K562 (cell line): ENCODE results near the gene HACL1. TPM values are rescaled to one million over a fixed set of nuclear protein-coding genes. Genes with fewer than 3 reads are reported as not detected.

Source experiments
- ATAC-seq: fragments of 200-7000 bp; cut with Tn5 transposase; 3 replicates; pipeline ENCODE4 v1.9.1; 2020; ENCODE audit warnings: moderate library complexity
- BruUV-seq: library from RNA; stranded (reverse); fragments of 400-500 nt; replicated peaks from 2 replicates; lab custom pipeline; 2021; lab: Mats Ljungman, UMichigan
- CTCF ChIA-PET: fragments of 300-600 bp; formaldehyde crosslinking; extraction: SDS; loops from one replicate; lab custom pipeline; 2021; ENCODE audit warnings: low intra/inter-chr PET ratio; lab: Yijun Ruan, JAX
- POLR2A ChIA-PET: fragments of 300-600, 350-650 bp; sonication (Branson Sonifier 250); formaldehyde crosslinking; extraction: SDS; loops from one replicate; lab custom pipeline; 2021; ENCODE audit warnings: antibody characterized with exemption, inconsistent platforms; lab: Yijun Ruan, JAX
- DNase-seq, 4 experiments: peaks; one replicate each; pipeline versions ENCODE4 v3.0.0 to v3.0.0-alpha.2; 2011 to 2018; ENCODE audit warnings: low spot score in 3 of 4, mixed read lengths in 3 of 4; ENCODE audit errors: extremely low read depth in 1 of 4
- FAIRE-seq: peaks from 2 replicates; lab custom pipeline; 2011; peaks lifted over from hg19 to GRCh38; lab: Jason Lieb, UNC
- H2AFZ ChIP-seq: 2 replicates; pipeline ENCODE4 v1.6.0; 2011; ENCODE audit warnings: low read depth, low read length, control low read depth, inconsistent platforms
- H3K27ac ChIP-seq: fragments of 200-600 bp; 3 replicates; pipeline ENCODE4 v1.8.0; 2011; ENCODE audit warnings: low read depth, mild to moderate bottlenecking, control low read depth, inconsistent platforms, low read length, moderate library complexity, mixed read lengths; ENCODE audit errors: extremely low read depth
- H3K27me3 ChIP-seq, 2 experiments: fragments of 300-600 bp in 1 of 2; 2 replicates in 1 of 2; 3 replicates in 1 of 2; pipeline versions ENCODE4 v1.6.0 to v1.8.0; 2011; ENCODE audit warnings: inconsistent platforms in 2 of 2, low read length in 2 of 2, mild to moderate bottlenecking in 1 of 2, mixed read lengths in 1 of 2, moderate library complexity in 1 of 2; ENCODE audit not compliant: control insufficient read depth in 2 of 2, insufficient read depth in 2 of 2
- H3K36me3 ChIP-seq: fragments of 300-600 bp; 3 replicates; pipeline ENCODE4 v1.8.0; 2011; ENCODE audit warnings: mild to moderate bottlenecking, low read length, inconsistent platforms; ENCODE audit not compliant: control insufficient read depth, insufficient read depth
- H3K4me1 ChIP-seq, 2 experiments: fragments of 200-600 bp in 1 of 2; replicated peaks in 1 of 2; 2 replicates in 1 of 2; 3 replicates in 1 of 2; pipeline versions ENCODE4 v1.5.1 to v1.8.0; 2011; ENCODE audit warnings: inconsistent platforms in 2 of 2, low read length in 2 of 2, mild to moderate bottlenecking in 1 of 2, mixed read lengths in 1 of 2, moderate library complexity in 1 of 2; ENCODE audit not compliant: control insufficient read depth in 2 of 2, insufficient read depth in 2 of 2
- H3K4me2 ChIP-seq: 2 replicates; pipeline ENCODE4 v1.6.1; 2011; ENCODE audit warnings: low read length, control low read depth, inconsistent platforms, mixed read lengths; ENCODE audit not compliant: insufficient read depth
- H3K4me3 ChIP-seq: fragments of 200-600 bp; sonication (generic), shearing (Covaris generic); 2 replicates; pipeline ENCODE4 v1.5.1; 2016; ENCODE audit warnings: control low read depth, inconsistent platforms
- H3K79me2 ChIP-seq: fragments of 200-600 bp; 3 replicates; pipeline ENCODE4 v1.8.0; 2011; ENCODE audit warnings: low read length, inconsistent platforms; ENCODE audit not compliant: control insufficient read depth, insufficient read depth
- H3K9ac ChIP-seq, 2 experiments: 2 replicates each; pipeline versions ENCODE4 v1.6.0 to v1.6.1; 2011; ENCODE audit warnings: low read depth in 2 of 2, low read length in 2 of 2, control low read depth in 1 of 2, inconsistent platforms in 1 of 2, mild to moderate bottlenecking in 1 of 2, mixed read lengths in 1 of 2; ENCODE audit not compliant: insufficient read depth in 1 of 2
- H3K9me1 ChIP-seq: one replicate; pipeline ENCODE4 v1.6.0; 2011; ENCODE audit warnings: inconsistent platforms, mild to moderate bottlenecking, low read length, moderate library complexity; ENCODE audit not compliant: control insufficient read depth, insufficient read depth
- H3K9me3 ChIP-seq: replicated peaks from 2 replicates; pipeline ENCODE4 v1.5.1; 2011; ENCODE audit warnings: low read depth, low read length, inconsistent platforms; ENCODE audit not compliant: control insufficient read depth, insufficient read depth
- H4K20me1 ChIP-seq: replicated peaks from 2 replicates; pipeline ENCODE4 v1.6.1; 2011; ENCODE audit warnings: low read length, inconsistent platforms, mixed read lengths; ENCODE audit not compliant: control insufficient read depth, insufficient read depth
- MCM2 ChIP-seq: fragments of 450-650 bp; IDR thresholded peaks from 2 replicates; pipeline ENCODE4 v1.6.1; 2017; ENCODE audit warnings: low read depth, mild to moderate bottlenecking
- NFATC3 ChIP-seq: fragments of 450-650 bp; IDR thresholded peaks from 2 replicates; pipeline ENCODE4 v1.6.1; 2017; ENCODE audit warnings: mild to moderate bottlenecking
- PHF8 ChIP-seq: fragments of 200-600 bp; sonication (generic); IDR thresholded peaks from 2 replicates; pipeline ENCODE4 v1.6.1; 2012; ENCODE audit warnings: mixed run types, mild to moderate bottlenecking, inconsistent platforms, low read length, moderate library complexity, borderline replicate concordance
- TFE3 ChIP-seq: fragments of 450-650 bp; formaldehyde crosslinking; IDR thresholded peaks from 2 replicates; pipeline ENCODE4 v1.4.0; 2020; ENCODE audit warnings: mild to moderate bottlenecking, mixed read lengths
- ZNF707 ChIP-seq: fragments of 250-450 bp; sonication (Bioruptor Pico); conservative IDR thresholded peaks from 2 replicates; pipeline ENCODE4 v1.8.0; 2022; ENCODE audit warnings: inconsistent platforms, mild to moderate bottlenecking, moderate library complexity
- WGBS: fragments of 100-300 bp; shearing (Covaris generic); methylation state at CpG from one replicate; pipeline ENCODE4 v1.1.6; 2016; ENCODE audit warnings: low coverage, mixed read lengths; ENCODE audit not compliant: insufficient coverage; ENCODE audit errors: missing lambda C conversion rate; 5-methylcytosine and 5-hydroxymethylcytosine counted together
- in situ Hi-C: fragments of 300-500 bp; cut with MboI; formaldehyde crosslinking; loops from 4 replicates; pipeline ENCODE4 v1.15.0; 2018; ENCODE audit warnings: inconsistent platforms, mixed read lengths
- intact Hi-C: fragments of 100-400 bp; cut with micrococcal nuclease; formaldehyde crosslinking; loops from 2 replicates; pipeline ENCODE4 v1.14.2; 2022
- polyA plus RNA-seq, 8 experiments: library from polyadenylated mRNA; depleted of rRNA in 4 of 8; stranded (reverse) in 5 of 8; unstranded in 3 of 8; fragments of >200 nt; fragmentation: Nextera tagmentation in 2 of 8; fragmentation: Illumina TruSeq in 1 of 8; extraction: Ambion mirVana in 2 of 8; extraction: Trizol in 1 of 8; gene quantifications; 2 replicates each; pipeline versions ENCODE4 v1.2.1 to v1.2.3, GENCODE V29; 2011 to 2014; ENCODE audit warnings: inconsistent platforms in 1 of 8, missing spikeins in 1 of 8
- total RNA-seq, 7 experiments: library from RNA; depleted of rRNA in 6 of 7; stranded (reverse); fragments of >200 nt in 6 of 7; fragmentation: Illumina TruSeq in 2 of 7; extraction: Trizol in 2 of 7; gene quantifications; 2 replicates each; pipeline versions ENCODE4 v1.2.1 to v1.2.3, GENCODE V29; 2011 to 2021; ENCODE audit warnings: low replicate concordance in 1 of 7
- TF ChIP-seq, protein P1 (sequence below), 3 experiments: IDR thresholded peaks in 2 of 3; conservative IDR thresholded peaks in 1 of 3; 2 replicates each; pipeline ENCODE4 v1.5.1; 2011 to 2012; ENCODE audit warnings: low read length in 3 of 3, mild to moderate bottlenecking in 3 of 3, control low read depth in 2 of 3, improper control_type of control experiment in 1 of 3, inconsistent platforms in 1 of 3, low read depth in 1 of 3, mixed read lengths in 1 of 3, moderate library complexity in 1 of 3; ENCODE audit not compliant: insufficient read depth in 2 of 3

Gene HACL1
- total and polyA plus RNA-seq, 9 of the 15 experiments (the other 6 are each of a cell fraction or from before 2014, with no cell fraction given), result 18.9 to 61.5 (median 30.5) TPM

DNA sequence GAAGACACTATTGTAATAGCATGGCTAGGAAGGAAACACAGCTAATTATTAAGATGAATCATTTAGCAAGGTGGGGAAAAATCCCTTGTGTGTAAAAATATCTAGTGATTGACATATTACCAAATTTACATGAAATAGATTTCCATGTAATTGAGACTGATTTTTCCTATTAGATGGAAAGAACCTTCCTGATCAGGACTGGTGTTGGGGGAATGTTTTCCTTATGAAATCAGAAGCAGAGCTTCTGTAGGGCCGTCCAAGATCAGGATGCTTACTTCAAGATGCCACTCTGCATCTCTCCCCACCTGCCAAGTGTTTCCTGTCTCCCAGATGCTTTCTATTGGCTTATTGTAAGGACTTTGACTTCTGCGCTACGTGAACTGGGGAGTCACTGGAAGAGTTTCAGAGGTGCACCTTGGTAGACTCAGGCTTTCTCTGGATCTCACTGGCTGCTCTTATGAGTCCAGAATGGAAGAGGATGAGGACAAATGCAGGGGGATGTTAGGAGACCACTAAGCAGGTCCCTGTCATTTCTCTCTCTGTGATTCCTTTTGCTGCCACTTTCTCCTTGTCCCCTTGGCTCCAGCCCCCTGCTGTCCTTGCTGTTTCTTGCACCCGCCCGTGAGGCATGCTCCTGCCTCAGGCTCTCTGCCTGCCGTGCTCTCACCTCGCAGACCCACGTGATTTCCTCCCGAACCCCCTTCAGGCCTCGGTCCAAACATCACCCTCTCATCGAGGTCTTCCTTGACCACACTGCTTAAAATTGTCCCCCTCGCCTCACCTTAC, 30.2 kb upstream of the HACL1 start:
- Histone ChIP-seq H3K9me3 (no peaks in the 10 kb centered on the region), H3K36me3 (no peaks in the 10 kb centered on the region), H3K4me1 (peaks cover 3 to 12% of the 10 kb centered on the region in 2 experiments; a peak in 3 of 5 replicates), H3K9ac (no peak overlapping the region; a peak in 1 of 4 replicates), H3K9me1 (no peaks in the 10 kb centered on the region), H3K79me2 (no peaks in the 10 kb centered on the region), H3K4me2 (no peak overlapping the region), H4K20me1 (no peaks in the 10 kb centered on the region), H3K27me3 (peaks cover 0 to 12% of the 10 kb centered on the region in 2 experiments; a peak in 2 of 5 replicates), H2AFZ (0 out of 2 replicates have a peak overlapping the region, but pooled peaks have one; percentile 5), H3K27ac (no peak overlapping the region), H3K4me3 (no peak overlapping the region)
- no TSS peak for BruUV-seq
- peak; percentile 18 for ATAC-seq
- intact Hi-C loops, result loop anchor here (2.0 to 10.0 kb wide), 5 partner anchors 343 to 913 kb away; partner anchors contain the start of gene CAPN7
- POLR2A ChIA-PET, result interaction anchor here (0.6 to 0.9 kb wide), 2 partner anchors 19 to 30 kb away, joined by 3 read pairs; partner anchors contain the start of genes BTD and HACL1
- TF ChIP-seq MCM2 (no peak), ZNF707 (no peak), PHF8 (no peak), TFE3 (CRISPR knock-in tag) (no peak), NFATC3 (no peak)
- TF ChIP-seq, protein P1, sequence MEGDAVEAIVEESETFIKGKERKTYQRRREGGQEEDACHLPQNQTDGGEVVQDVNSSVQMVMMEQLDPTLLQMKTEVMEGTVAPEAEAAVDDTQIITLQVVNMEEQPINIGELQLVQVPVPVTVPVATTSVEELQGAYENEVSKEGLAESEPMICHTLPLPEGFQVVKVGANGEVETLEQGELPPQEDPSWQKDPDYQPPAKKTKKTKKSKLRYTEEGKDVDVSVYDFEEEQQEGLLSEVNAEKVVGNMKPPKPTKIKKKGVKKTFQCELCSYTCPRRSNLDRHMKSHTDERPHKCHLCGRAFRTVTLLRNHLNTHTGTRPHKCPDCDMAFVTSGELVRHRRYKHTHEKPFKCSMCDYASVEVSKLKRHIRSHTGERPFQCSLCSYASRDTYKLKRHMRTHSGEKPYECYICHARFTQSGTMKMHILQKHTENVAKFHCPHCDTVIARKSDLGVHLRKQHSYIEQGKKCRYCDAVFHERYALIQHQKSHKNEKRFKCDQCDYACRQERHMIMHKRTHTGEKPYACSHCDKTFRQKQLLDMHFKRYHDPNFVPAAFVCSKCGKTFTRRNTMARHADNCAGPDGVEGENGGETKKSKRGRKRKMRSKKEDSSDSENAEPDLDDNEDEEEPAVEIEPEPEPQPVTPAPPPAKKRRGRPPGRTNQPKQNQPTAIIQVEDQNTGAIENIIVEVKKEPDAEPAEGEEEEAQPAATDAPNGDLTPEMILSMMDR (IDR thresholded peaks at IDR 0.05 in 2 of 3, conservative IDR thresholded peaks at IDR 0.05 in 1 of 3; ENCODE audit: insufficient read depth in 2 of 3, low read depth in 1 of 3, low read length in 3 of 3), result peak in 2 of 3 experiments; percentile 14 to 16; a peak in 1 of 6 replicates
- DNase-seq, result peak in 2 of 4 experiments; percentile 18 to 32
- 40% methylated on average over 12 of the region's 12 CpGs for WGBS
- CTCF ChIA-PET, result interaction anchor here (2.7 kb wide), 1 partner anchor 181 kb away, joined by 26 read pairs; no protein-coding TSS in a partner anchor
- in situ Hi-C loops, result loop anchor here (25.0 kb wide), 1 partner anchor 906 kb away; no protein-coding TSS in a partner anchor
- no peak for FAIRE-seq
